ENCODE results near the gene FETUB. TPM values are rescaled to one million over a fixed set of nuclear protein-coding genes. Genes with fewer than 3 reads are reported as not detected.

The FETUB gene
- not detected for total RNA-seq

- no peaks in the 10 kb centered on the region for H3K27me3 Mint-ChIP-seq
- no peaks in the 10 kb centered on the region for H3K9me3 Mint-ChIP-seq
These were observed at the start of gene FETUB for GRCh38 chr3:186639778-186640472. FETUB (plus strand) TSS chr3:186640399; CDS start chr3:186640461, 62 bp downstream.

GRCh38 chr3:186590580-186591295 lies 49.5 kb upstream of the FETUB start:
- peaks cover 18% of the 10 kb centered on the region for H3K4me1 Mint-ChIP-seq
- no peaks in the 10 kb centered on the region for H3K27me3 Mint-ChIP-seq
- H3K9me3 Mint-ChIP-seq = no peaks in the 10 kb centered on the region
- no peak for DNase-seq
- no peak overlapping the region for H3K27ac Mint-ChIP-seq
- H3K36me3 Mint-ChIP-seq = peaks cover 4% of the 10 kb centered on the region
- no peak overlapping the region for H3K4me3 Mint-ChIP-seq

More at GRCh38 chr3:186639778-186640472, at the start of gene FETUB:
- Mint-ChIP-seq H3K4me1 (peaks cover 9% of the 10 kb centered on the region), H3K36me3 (no peaks in the 10 kb centered on the region), H3K4me3 (no peak within 1 kb of the TSS), H3K27ac (no peak within 1 kb of the TSS)
- no peak for DNase-seq

- Mint-ChIP-seq H3K27ac (no peak overlapping the region), H3K36me3 (peaks cover 4% of the 10 kb centered on the region), H3K9me3 (no peaks in the 10 kb centered on the region), H3K27me3 (no peaks in the 10 kb centered on the region), H3K4me1 (peaks cover 18% of the 10 kb centered on the region), H3K4me3 (no peak overlapping the region)
- DNase-seq = no peak
These were observed 47.5 kb upstream of the FETUB start for GRCh38 chr3:186592682-186593081.

DNA sequence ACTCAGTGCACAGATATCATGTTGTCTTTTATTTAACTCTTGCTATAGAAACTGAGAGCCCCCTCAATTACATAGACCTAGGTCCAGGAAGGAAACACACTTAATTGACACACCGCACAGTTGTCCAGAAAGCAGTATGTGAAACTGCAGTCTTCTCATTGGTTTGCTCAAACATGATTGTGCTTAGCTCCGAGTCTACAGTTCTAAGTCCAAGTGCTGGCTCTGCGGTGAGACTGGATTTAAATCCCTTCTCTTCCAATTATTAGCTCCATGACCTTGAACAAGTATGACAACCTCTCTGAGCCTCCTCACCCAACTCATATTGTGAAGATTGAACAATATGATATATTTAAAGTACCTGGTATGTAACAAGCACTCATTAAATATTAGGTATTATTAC lies 46.3 kb upstream of the FETUB start:
- H3K27ac Mint-ChIP-seq = no peak overlapping the region
- peaks cover 4% of the 10 kb centered on the region for H3K27me3 Mint-ChIP-seq
- no peak for DNase-seq
- H3K4me1 Mint-ChIP-seq = peaks cover 11% of the 10 kb centered on the region
- H3K9me3 Mint-ChIP-seq = no peaks in the 10 kb centered on the region
- H3K4me3 Mint-ChIP-seq = no peak overlapping the region
- no peaks in the 10 kb centered on the region for H3K36me3 Mint-ChIP-seq

- no peaks in the 10 kb centered on the region for H3K36me3 Mint-ChIP-seq
- no peak overlapping the region for H3K27ac Mint-ChIP-seq
- H3K9me3 Mint-ChIP-seq = no peaks in the 10 kb centered on the region
- DNase-seq = no peak
- no peak overlapping the region for H3K4me3 Mint-ChIP-seq
- peaks cover 8% of the 10 kb centered on the region for H3K4me1 Mint-ChIP-seq
- H3K27me3 Mint-ChIP-seq = peaks cover 4% of the 10 kb centered on the region
These were observed 45.5 kb upstream of the FETUB start for GRCh38 chr3:186594591-186595113.

- H3K36me3 Mint-ChIP-seq = no peaks in the 10 kb centered on the region
These were observed 43.5 kb upstream of the FETUB start for GRCh38 chr3:186596568-186597287.

DNA sequence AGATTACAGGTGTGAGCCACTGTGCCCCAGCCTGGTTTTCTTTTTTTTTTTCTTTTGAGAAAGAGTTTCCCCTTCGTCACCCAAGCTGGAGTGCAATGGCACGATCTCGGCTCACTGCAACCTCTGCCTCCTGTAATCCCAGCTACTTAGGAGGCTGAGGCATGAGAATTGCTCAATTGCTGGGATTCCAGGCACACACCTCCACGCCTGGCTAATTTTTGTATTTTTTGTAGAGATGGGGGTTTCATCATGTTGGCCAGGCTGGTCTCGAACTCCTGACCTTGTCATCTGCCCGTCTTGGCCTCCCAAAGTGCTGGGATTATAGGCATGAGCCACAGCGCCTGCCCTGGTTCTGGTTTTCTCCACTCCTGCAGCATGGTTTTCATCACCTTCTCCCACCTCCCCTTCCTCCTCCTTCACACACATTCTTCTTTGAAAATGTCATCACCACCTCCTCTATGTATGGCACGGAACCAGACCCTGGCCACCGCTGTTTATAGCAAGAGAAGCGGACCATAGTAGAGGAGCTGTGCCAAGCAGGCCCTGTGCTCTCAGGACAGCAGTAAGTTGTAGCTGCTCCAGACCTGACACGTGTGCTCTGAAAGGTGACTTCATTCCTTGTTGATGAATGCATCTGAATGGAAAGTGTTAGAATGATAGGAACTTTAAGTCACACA lies 42.0 kb upstream of the FETUB start:
- no peak overlapping the region for H3K4me3 Mint-ChIP-seq
- H3K27me3 Mint-ChIP-seq = peaks cover 4% of the 10 kb centered on the region
- no peak for DNase-seq
- no peak overlapping the region for H3K27ac Mint-ChIP-seq
- no peaks in the 10 kb centered on the region for H3K36me3 Mint-ChIP-seq
- no peaks in the 10 kb centered on the region for H3K4me1 Mint-ChIP-seq
- no peaks in the 10 kb centered on the region for H3K9me3 Mint-ChIP-seq

More at GRCh38 chr3:186596568-186597287, 43.5 kb upstream of the FETUB start:
- H3K27ac Mint-ChIP-seq = no peak overlapping the region
- no peaks in the 10 kb centered on the region for H3K9me3 Mint-ChIP-seq
- no peaks in the 10 kb centered on the region for H3K4me1 Mint-ChIP-seq
- H3K27me3 Mint-ChIP-seq = peaks cover 4% of the 10 kb centered on the region
- no peak overlapping the region for H3K4me3 Mint-ChIP-seq
- no peak for DNase-seq

DNA sequence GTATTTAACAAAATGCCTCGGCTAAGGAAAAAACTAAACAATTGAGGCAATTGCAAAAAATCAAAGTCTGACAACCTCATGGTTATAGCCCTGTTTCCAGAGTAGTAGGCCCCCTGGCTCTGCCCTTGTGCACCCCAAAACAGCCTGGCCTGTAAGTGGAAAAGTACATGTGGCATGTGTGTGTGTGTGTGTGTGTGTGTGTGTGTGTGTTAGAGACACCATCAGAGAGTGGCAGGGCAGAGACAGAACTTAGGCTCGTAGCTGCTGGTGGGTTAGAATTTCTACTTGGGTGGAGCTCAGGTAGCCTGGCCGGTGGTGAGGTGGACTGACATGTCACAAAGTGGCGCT lies 41.4 kb upstream of the FETUB start:
- Mint-ChIP-seq H3K36me3 (no peaks in the 10 kb centered on the region), H3K27me3 (peaks cover 4% of the 10 kb centered on the region), H3K9me3 (no peaks in the 10 kb centered on the region), H3K4me3 (no peak overlapping the region), H3K27ac (no peak overlapping the region), H3K4me1 (no peaks in the 10 kb centered on the region)
- no peak for DNase-seq

- no peaks in the 10 kb centered on the region for H3K9me3 Mint-ChIP-seq
- H3K4me1 Mint-ChIP-seq = no peaks in the 10 kb centered on the region
- H3K27me3 Mint-ChIP-seq = peaks cover 4% of the 10 kb centered on the region
- no peak overlapping the region for H3K4me3 Mint-ChIP-seq
- no peak overlapping the region for H3K27ac Mint-ChIP-seq
- no peaks in the 10 kb centered on the region for H3K36me3 Mint-ChIP-seq
- no peak for DNase-seq
These were observed 40.9 kb upstream of the FETUB start for GRCh38 chr3:186599142-186599784.

DNA sequence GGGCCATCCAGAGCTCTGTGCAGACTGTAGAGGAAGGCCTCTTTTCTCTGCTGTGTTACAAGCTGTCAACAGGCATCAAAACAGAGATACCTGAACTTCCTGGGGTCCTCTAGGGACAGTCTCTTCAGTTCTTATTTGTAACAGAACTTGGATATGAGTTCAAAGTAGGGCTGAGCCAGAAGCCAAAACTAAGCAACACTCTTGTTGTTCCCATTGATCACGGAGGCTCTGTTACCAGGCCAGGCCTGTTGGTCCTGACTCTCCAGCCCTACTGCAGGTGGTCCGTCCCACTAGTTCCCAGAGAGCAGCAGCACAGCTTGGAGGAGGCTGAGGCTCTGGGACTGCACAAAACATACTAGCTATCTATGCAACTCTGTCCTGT lies 40.4 kb upstream of the FETUB start:
- Mint-ChIP-seq H3K27ac (no peak overlapping the region), H3K4me1 (no peaks in the 10 kb centered on the region), H3K27me3 (peaks cover 4% of the 10 kb centered on the region), H3K36me3 (no peaks in the 10 kb centered on the region), H3K4me3 (no peak overlapping the region), H3K9me3 (no peaks in the 10 kb centered on the region)
- no peak for DNase-seq

DNA sequence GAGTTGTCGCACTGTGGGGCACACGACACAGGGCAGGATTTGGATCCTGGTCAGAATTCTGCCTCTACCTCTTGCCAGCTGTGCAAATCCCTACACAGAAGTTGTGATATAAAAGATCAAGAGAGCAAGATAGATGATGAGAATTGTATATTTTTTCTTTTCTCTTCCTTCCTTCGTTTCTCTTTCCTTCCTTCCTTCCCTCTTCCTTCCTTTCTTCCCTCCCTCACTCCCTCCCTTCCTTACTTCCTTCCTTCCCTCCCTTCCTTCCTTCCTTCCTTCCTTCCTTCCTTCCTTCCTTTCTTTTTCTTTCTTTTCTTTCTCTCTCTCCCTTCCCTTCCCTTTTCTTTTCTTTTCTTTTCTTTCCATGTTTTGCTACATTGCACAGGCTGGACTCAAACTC lies 39.3 kb upstream of the FETUB start:
- no peak overlapping the region for H3K27ac Mint-ChIP-seq
- H3K9me3 Mint-ChIP-seq = no peaks in the 10 kb centered on the region
- DNase-seq = no peak
- H3K27me3 Mint-ChIP-seq = peaks cover 4% of the 10 kb centered on the region
- H3K4me1 Mint-ChIP-seq = no peaks in the 10 kb centered on the region
- H3K36me3 Mint-ChIP-seq = no peaks in the 10 kb centered on the region
- no peak overlapping the region for H3K4me3 Mint-ChIP-seq

DNA sequence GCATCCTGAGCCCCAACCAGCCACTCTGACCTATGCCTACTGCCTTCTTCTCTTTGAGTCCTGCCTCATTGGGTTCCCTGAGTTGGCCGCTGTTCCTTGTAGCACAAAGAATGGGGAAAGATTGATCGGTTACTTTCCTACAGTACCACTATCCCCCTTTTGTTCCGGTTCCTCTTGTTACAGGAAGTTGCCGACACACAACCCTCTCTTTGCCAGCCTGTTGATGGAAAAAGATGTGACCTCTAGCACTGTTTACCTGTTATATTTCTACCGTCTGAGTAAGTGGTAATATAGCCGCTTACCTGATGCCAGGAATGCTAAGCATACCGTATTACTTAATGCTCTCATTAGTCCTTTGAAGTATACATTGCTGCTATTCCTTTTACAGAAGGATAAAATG lies 37.0 kb upstream of the FETUB start:
- Mint-ChIP-seq H3K27ac (no peak overlapping the region), H3K4me1 (no peaks in the 10 kb centered on the region), H3K4me3 (no peak overlapping the region), H3K27me3 (peaks cover 3% of the 10 kb centered on the region), H3K36me3 (no peaks in the 10 kb centered on the region), H3K9me3 (no peaks in the 10 kb centered on the region)
- DNase-seq = no peak

DNA sequence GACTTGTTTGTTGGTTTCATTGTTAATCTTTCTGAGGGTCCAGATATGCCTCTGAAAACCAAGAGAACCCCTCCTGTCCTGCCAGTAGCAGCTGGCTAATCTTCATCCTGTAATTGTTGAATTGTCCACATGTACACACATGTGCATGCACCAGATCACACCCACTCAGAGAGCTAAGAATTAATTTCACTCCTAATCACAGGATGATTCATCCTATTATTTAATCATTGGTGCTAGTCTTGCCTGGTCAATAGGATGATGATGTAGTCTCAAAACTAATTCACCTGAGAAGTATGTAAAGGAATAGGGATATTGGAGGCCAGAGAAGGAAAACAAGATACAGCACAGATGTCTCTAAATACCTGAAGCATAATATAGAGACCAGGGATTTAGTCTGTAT lies 35.1 kb upstream of the FETUB start:
- no peaks in the 10 kb centered on the region for H3K36me3 Mint-ChIP-seq
- no peaks in the 10 kb centered on the region for H3K4me1 Mint-ChIP-seq
- H3K9me3 Mint-ChIP-seq = no peaks in the 10 kb centered on the region
- no peak overlapping the region for H3K27ac Mint-ChIP-seq
- no peaks in the 10 kb centered on the region for H3K27me3 Mint-ChIP-seq
- no peak overlapping the region for H3K4me3 Mint-ChIP-seq
- no peak for DNase-seq
